ENCODE results near the gene USH2A.

DNA sequence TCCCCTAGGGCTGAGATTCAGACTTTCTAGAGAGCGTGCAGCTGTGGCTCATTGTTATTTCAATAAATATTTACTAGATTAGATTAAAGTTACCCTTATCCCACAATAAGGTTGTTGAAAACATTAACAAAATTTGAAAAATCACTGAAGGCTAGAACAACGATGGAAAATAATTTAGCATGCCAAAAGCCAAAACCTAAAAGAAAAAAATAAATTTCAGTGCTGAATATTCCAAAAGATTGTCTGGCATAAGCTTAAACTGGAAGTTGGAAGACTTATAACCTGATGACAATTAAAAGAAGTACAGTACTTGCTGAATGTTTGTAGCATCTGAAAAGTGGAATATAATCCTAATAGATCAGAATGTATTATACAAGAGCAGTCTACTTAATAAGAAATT is 221.3 kb downstream of the USH2A start:
- TF ChIP-seq EZH2 (IDR thresholded peaks at IDR 0.05) (no peak), POLR2A (IDR thresholded peaks at IDR 0.05; ENCODE audit: borderline replicate concordance, extremely low read depth, insufficient read depth, insufficient read length) (no peak), SP1 (IDR thresholded peaks at IDR 0.05; ENCODE audit: low read depth) (no peak), ZFX (IDR thresholded peaks at IDR 0.05) (no peak), POLR2AphosphoS5 (IDR thresholded peaks at IDR 0.05; ENCODE audit: low read depth, low read length) (no peak), YY1 (IDR thresholded peaks at IDR 0.05; ENCODE audit: extremely low read depth, insufficient replicate concordance, low read depth, low read length) (no peak), JUND (IDR thresholded peaks at IDR 0.05) (no peak)
- TF ChIP-seq, protein P1, sequence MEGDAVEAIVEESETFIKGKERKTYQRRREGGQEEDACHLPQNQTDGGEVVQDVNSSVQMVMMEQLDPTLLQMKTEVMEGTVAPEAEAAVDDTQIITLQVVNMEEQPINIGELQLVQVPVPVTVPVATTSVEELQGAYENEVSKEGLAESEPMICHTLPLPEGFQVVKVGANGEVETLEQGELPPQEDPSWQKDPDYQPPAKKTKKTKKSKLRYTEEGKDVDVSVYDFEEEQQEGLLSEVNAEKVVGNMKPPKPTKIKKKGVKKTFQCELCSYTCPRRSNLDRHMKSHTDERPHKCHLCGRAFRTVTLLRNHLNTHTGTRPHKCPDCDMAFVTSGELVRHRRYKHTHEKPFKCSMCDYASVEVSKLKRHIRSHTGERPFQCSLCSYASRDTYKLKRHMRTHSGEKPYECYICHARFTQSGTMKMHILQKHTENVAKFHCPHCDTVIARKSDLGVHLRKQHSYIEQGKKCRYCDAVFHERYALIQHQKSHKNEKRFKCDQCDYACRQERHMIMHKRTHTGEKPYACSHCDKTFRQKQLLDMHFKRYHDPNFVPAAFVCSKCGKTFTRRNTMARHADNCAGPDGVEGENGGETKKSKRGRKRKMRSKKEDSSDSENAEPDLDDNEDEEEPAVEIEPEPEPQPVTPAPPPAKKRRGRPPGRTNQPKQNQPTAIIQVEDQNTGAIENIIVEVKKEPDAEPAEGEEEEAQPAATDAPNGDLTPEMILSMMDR (IDR thresholded peaks at IDR 0.05 in 2 of 3, conservative IDR thresholded peaks at IDR 0.05 in 1 of 3; ENCODE audit: borderline replicate concordance in 1 of 3, insufficient read depth in 1 of 3, low read depth in 2 of 3, low read length in 2 of 3) = no peak
- TF ChIP-seq, protein P2, sequence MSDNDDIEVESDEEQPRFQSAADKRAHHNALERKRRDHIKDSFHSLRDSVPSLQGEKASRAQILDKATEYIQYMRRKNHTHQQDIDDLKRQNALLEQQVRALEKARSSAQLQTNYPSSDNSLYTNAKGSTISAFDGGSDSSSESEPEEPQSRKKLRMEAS (IDR thresholded peaks at IDR 0.05) = no peak
- TF ChIP-seq, protein P3, sequence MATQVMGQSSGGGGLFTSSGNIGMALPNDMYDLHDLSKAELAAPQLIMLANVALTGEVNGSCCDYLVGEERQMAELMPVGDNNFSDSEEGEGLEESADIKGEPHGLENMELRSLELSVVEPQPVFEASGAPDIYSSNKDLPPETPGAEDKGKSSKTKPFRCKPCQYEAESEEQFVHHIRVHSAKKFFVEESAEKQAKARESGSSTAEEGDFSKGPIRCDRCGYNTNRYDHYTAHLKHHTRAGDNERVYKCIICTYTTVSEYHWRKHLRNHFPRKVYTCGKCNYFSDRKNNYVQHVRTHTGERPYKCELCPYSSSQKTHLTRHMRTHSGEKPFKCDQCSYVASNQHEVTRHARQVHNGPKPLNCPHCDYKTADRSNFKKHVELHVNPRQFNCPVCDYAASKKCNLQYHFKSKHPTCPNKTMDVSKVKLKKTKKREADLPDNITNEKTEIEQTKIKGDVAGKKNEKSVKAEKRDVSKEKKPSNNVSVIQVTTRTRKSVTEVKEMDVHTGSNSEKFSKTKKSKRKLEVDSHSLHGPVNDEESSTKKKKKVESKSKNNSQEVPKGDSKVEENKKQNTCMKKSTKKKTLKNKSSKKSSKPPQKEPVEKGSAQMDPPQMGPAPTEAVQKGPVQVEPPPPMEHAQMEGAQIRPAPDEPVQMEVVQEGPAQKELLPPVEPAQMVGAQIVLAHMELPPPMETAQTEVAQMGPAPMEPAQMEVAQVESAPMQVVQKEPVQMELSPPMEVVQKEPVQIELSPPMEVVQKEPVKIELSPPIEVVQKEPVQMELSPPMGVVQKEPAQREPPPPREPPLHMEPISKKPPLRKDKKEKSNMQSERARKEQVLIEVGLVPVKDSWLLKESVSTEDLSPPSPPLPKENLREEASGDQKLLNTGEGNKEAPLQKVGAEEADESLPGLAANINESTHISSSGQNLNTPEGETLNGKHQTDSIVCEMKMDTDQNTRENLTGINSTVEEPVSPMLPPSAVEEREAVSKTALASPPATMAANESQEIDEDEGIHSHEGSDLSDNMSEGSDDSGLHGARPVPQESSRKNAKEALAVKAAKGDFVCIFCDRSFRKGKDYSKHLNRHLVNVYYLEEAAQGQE (IDR thresholded peaks at IDR 0.05; ENCODE audit: low read depth) = no peak
- TF ChIP-seq, protein P4, sequence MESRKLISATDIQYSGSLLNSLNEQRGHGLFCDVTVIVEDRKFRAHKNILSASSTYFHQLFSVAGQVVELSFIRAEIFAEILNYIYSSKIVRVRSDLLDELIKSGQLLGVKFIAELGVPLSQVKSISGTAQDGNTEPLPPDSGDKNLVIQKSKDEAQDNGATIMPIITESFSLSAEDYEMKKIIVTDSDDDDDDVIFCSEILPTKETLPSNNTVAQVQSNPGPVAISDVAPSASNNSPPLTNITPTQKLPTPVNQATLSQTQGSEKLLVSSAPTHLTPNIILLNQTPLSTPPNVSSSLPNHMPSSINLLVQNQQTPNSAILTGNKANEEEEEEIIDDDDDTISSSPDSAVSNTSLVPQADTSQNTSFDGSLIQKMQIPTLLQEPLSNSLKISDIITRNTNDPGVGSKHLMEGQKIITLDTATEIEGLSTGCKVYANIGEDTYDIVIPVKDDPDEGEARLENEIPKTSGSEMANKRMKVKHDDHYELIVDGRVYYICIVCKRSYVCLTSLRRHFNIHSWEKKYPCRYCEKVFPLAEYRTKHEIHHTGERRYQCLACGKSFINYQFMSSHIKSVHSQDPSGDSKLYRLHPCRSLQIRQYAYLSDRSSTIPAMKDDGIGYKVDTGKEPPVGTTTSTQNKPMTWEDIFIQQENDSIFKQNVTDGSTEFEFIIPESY (IDR thresholded peaks at IDR 0.05; ENCODE audit: extremely low read depth, insufficient replicate concordance, low read length) = no peak

Data from HCT116 (cell line).